ENCODE data around the gene FHL3.

Gene FHL3

GRCh38 chr1:38025233-38025632, 19.9 kb upstream of the FHL3 start:
- no peak overlapping the region for H3K27ac ChIP-seq
- H3K36me3 ChIP-seq = peaks cover 58% of the 10 kb centered on the region
- H3K4me3 ChIP-seq (ENCODE audit: low read depth, low read length) = no peak overlapping the region
- no peaks in the 10 kb centered on the region for H3K27me3 ChIP-seq (ENCODE audit: insufficient read depth, low read depth, severe bottlenecking)
- TF ChIP-seq, protein P1, sequence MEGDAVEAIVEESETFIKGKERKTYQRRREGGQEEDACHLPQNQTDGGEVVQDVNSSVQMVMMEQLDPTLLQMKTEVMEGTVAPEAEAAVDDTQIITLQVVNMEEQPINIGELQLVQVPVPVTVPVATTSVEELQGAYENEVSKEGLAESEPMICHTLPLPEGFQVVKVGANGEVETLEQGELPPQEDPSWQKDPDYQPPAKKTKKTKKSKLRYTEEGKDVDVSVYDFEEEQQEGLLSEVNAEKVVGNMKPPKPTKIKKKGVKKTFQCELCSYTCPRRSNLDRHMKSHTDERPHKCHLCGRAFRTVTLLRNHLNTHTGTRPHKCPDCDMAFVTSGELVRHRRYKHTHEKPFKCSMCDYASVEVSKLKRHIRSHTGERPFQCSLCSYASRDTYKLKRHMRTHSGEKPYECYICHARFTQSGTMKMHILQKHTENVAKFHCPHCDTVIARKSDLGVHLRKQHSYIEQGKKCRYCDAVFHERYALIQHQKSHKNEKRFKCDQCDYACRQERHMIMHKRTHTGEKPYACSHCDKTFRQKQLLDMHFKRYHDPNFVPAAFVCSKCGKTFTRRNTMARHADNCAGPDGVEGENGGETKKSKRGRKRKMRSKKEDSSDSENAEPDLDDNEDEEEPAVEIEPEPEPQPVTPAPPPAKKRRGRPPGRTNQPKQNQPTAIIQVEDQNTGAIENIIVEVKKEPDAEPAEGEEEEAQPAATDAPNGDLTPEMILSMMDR (IDR thresholded peaks at IDR 0.05; ENCODE audit: low read depth, low read length) = no peak
- DNase-seq = no peak
- H3K9me3 ChIP-seq (ENCODE audit: severe bottlenecking) = no peaks in the 10 kb centered on the region

DNA sequence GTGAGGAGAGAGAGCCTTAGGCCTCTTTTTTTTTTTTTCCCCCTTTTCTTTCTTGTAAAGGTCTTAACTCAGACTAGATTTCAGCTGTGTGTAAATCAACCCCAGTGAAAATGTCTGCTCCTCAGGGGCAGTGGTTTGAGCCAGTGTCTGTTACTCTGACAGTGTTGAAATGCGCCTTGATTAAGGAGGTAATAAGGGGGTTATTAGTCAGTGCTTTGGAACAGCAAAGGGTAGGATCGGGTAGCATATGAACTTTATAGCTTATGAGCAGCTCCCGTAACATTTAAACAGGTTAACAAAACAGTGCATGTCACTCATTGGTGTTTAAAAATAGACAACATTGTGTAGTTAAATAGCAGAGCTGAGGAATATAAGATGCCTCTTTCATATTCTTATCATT, 17.5 kb upstream of the FHL3 start:
- Histone ChIP-seq H3K36me3 (peaks cover 81% of the 10 kb centered on the region), H3K27me3 (ENCODE audit: insufficient read depth, low read depth, severe bottlenecking) (no peaks in the 10 kb centered on the region), H3K9me3 (ENCODE audit: severe bottlenecking) (no peaks in the 10 kb centered on the region), H3K27ac (no peak overlapping the region), H3K4me3 (ENCODE audit: low read depth, low read length) (no peak overlapping the region)
- DNase-seq = no peak
- TF ChIP-seq, protein P1 (IDR thresholded peaks at IDR 0.05; ENCODE audit: low read depth, low read length) = no peak

- Histone ChIP-seq H3K4me3 (ENCODE audit: low read depth, low read length) (no peak overlapping the region), H3K9me3 (ENCODE audit: severe bottlenecking) (no peaks in the 10 kb centered on the region), H3K27ac (no peak overlapping the region), H3K27me3 (ENCODE audit: insufficient read depth, low read depth, severe bottlenecking) (no peaks in the 10 kb centered on the region), H3K36me3 (peaks cover 89% of the 10 kb centered on the region)
- DNase-seq = no peak
- TF ChIP-seq, protein P1 (IDR thresholded peaks at IDR 0.05; ENCODE audit: low read depth, low read length) = no peak
Measured at GRCh38 chr1:38021969-38022368, 16.7 kb upstream of the FHL3 start.

DNA sequence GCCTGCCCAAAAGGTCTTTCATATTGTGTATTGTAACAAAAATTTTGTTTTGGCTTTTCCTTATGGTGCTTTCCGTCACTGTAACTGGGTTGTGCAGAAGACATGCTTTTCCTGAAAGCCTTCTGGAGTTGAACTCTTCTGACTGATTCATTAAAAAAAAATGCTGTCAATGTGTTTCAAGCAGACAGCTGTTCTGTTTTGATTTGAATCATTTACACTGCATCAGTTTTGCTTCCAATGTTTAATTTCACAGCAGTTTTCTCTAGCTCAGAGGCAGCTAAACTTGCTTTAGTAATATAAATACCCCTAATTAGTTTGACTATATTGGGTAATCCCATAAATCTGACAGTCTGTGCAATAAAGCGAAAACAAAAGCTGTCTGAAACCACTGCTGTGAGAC, 15.1 kb upstream of the FHL3 start:
- TF ChIP-seq, protein P1 (IDR thresholded peaks at IDR 0.05; ENCODE audit: low read depth, low read length) = no peak
- Histone ChIP-seq H3K27me3 (ENCODE audit: insufficient read depth, low read depth, severe bottlenecking) (no peaks in the 10 kb centered on the region), H3K4me3 (ENCODE audit: low read depth, low read length) (no peak overlapping the region), H3K36me3 (peaks cover 94% of the 10 kb centered on the region), H3K27ac (no peak overlapping the region), H3K9me3 (ENCODE audit: severe bottlenecking) (no peaks in the 10 kb centered on the region)
- no peak for DNase-seq

DNA sequence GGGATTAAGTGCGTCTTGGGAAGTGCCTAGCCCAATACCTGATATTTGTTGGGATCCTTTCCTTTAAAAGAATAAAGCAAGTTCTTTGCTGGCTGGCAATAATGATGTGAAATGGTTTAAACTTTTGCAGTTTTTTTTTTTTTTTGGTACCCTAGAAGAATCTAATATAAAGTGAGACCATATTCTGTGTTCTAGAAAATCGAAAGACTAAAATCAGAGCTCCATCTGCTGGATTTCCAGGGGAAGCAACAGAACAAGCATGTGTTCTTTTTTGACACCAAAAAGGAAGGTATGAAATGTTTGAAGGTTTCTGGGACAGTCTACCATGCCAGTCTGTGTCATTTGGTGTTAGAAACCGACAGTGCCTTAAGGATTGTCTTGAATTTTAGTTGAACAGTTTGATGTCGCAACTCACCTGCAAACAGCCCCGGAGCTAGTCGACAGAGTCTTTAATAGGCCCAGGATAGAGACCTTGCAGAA, 13.6 kb upstream of the FHL3 start:
- H3K9me3 ChIP-seq (ENCODE audit: severe bottlenecking) = no peaks in the 10 kb centered on the region
- H3K27me3 ChIP-seq (ENCODE audit: insufficient read depth, low read depth, severe bottlenecking) = no peaks in the 10 kb centered on the region
- H3K4me3 ChIP-seq (ENCODE audit: low read depth, low read length) = no peak overlapping the region
- TF ChIP-seq, protein P1 (IDR thresholded peaks at IDR 0.05; ENCODE audit: low read depth, low read length) = peak; percentile 43
- peaks cover 95% of the 10 kb centered on the region for H3K36me3 ChIP-seq
- peak overlapping the region; percentile 18; the same call in 1 of the 2 replicates for H3K27ac ChIP-seq
- DNase-seq = no peak
